HepG2 (cell line): ENCODE results near the gene EYA4. TPM values are rescaled to one million over a fixed set of nuclear protein-coding genes. Genes with fewer than 3 reads are reported as not detected.
A peak's percentile ranks its signal among the peaks of the same experiment; 100 is the strongest.

ENCODE experiments used
- ATAC-seq: fragments of 200-7000 bp; cut with Tn5 transposase; 3 replicates; pipeline ENCODE4 v1.9.1; 2020; ENCODE audit warnings: mild to moderate bottlenecking, moderate library complexity
- BruUV-seq: library from RNA; stranded (reverse); fragments of 400-500 nt; replicated peaks from 2 replicates; lab custom pipeline; 2021; lab: Mats Ljungman, UMichigan
- CTCF ChIA-PET: fragments of 300-600 bp; formaldehyde crosslinking; extraction: SDS; loops from one replicate; lab custom pipeline; 2021; ENCODE audit warnings: low total read pairs, inconsistent platforms, low intra/inter-chr PET ratio; lab: Yijun Ruan, JAX
- POLR2A ChIA-PET: fragments of 350-600 bp; sonication (Branson Sonifier 250); formaldehyde crosslinking; loops from one replicate; lab custom pipeline; 2020; ENCODE audit warnings: antibody characterized with exemption, inconsistent platforms; lab: Yijun Ruan, JAX
- DNase-seq: peaks from one replicate; pipeline ENCODE4 v3.0.0-alpha.2; 2015; ENCODE audit warnings: low spot score
- FAIRE-seq: peaks from 3 replicates; lab custom pipeline; 2011; peaks lifted over from hg19 to GRCh38; lab: Jason Lieb, UNC
- H2AFZ ChIP-seq: one replicate; pipeline ENCODE4 v1.6.1; 2011; ENCODE audit warnings: low read length, inconsistent platforms
- H3K27ac ChIP-seq: fragments of 300-600 bp; 3 replicates; pipeline ENCODE4 v1.8.0; 2011; ENCODE audit warnings: mixed run types, mild to moderate bottlenecking, mixed read lengths, low read length, inconsistent platforms; ENCODE audit not compliant: insufficient read depth; ENCODE audit errors: extremely low read length
- H3K27me3 ChIP-seq, 2 experiments: fragments of 200-600 bp in 1 of 2; 2 replicates in 1 of 2; 3 replicates in 1 of 2; pipeline versions ENCODE4 v1.6.0 to v1.8.0; 2011; ENCODE audit warnings: low read length in 2 of 2, mild to moderate bottlenecking in 2 of 2, moderate library complexity in 2 of 2, inconsistent platforms in 1 of 2; ENCODE audit not compliant: insufficient read depth in 2 of 2, control insufficient read depth in 1 of 2
- H3K36me3 ChIP-seq, 2 experiments: fragments of 200-600 bp in 1 of 2; replicated peaks in 1 of 2; 2 replicates in 1 of 2; 3 replicates in 1 of 2; pipeline versions ENCODE4 v1.5.1 to v1.8.0; 2011; ENCODE audit warnings: low read length in 2 of 2, inconsistent platforms in 1 of 2; ENCODE audit not compliant: insufficient read depth in 2 of 2, control insufficient read depth in 1 of 2
- H3K4me1 ChIP-seq: 2 replicates; pipeline ENCODE4 v1.5.1; 2012; ENCODE audit warnings: low read length, inconsistent platforms; ENCODE audit not compliant: insufficient read depth
- H3K4me2 ChIP-seq: 2 replicates; pipeline ENCODE4 v1.6.0; 2011; ENCODE audit warnings: low read depth, low read length, inconsistent platforms
- H3K4me3 ChIP-seq, 3 experiments: fragments of 200-600 bp in 1 of 3; sonication (generic), shearing (Covaris generic) in 1 of 3; replicated peaks in 1 of 3; 2 replicates each; pipeline ENCODE4 v1.5.1; 2011 to 2016; ENCODE audit warnings: low read length in 3 of 3, inconsistent platforms in 2 of 3, low read depth in 2 of 3, mild to moderate bottlenecking in 2 of 3, control low read depth in 1 of 3, mixed read lengths in 1 of 3; ENCODE audit not compliant: insufficient read depth in 1 of 3
- H3K79me2 ChIP-seq: one replicate; pipeline ENCODE4 v1.6.1; 2011; ENCODE audit warnings: low read length, inconsistent platforms; ENCODE audit not compliant: insufficient read depth
- H3K9ac ChIP-seq: 2 replicates; pipeline ENCODE4 v1.6.0; 2011; ENCODE audit warnings: mild to moderate bottlenecking, low read depth, low read length, inconsistent platforms; ENCODE audit not compliant: insufficient read depth
- H3K9me3 ChIP-seq: 2 replicates; pipeline ENCODE4 v1.5.1; 2012; ENCODE audit warnings: mild to moderate bottlenecking, low read length
- H4K20me1 ChIP-seq: 2 replicates; pipeline ENCODE4 v1.6.0; 2011; ENCODE audit warnings: inconsistent platforms, mild to moderate bottlenecking, low read length, moderate library complexity; ENCODE audit not compliant: insufficient read depth
- ADNP ChIP-seq: sonication (generic); formaldehyde crosslinking; IDR thresholded peaks from 2 replicates; pipeline ENCODE4 v1.4.0; 2020; ENCODE audit warnings: missing genetic modification reagents
- ATF7 ChIP-seq, 2 experiments: fragments of 450-650 bp in 1 of 2; sonication (generic) in 1 of 2; formaldehyde crosslinking in 1 of 2; IDR thresholded peaks; 2 replicates each; pipeline versions ENCODE4 v1.4.0 to v1.6.1; 2016 to 2020; ENCODE audit warnings: antibody characterized with exemption in 1 of 2, mild to moderate bottlenecking in 1 of 2, missing genetic modification reagents in 1 of 2
- ATF7-NPFF ChIP-seq: sonication (generic); formaldehyde crosslinking; IDR thresholded peaks from 2 replicates; pipeline ENCODE4 v1.8.1; 2023; ENCODE audit warnings: mild to moderate bottlenecking, low read depth, missing genetic modification reagents, moderate library complexity
- CREB1 ChIP-seq, 2 experiments: fragments of 450-650 bp in 1 of 2; IDR thresholded peaks; 2 replicates each; pipeline ENCODE4 v1.6.1; 2016 to 2017; ENCODE audit warnings: control low read depth in 1 of 2, mild to moderate bottlenecking in 1 of 2, missing compliant biosample characterization in 1 of 2, missing genetic modification characterization in 1 of 2
- DR1 ChIP-seq: sonication (generic); formaldehyde crosslinking; IDR thresholded peaks from 2 replicates; pipeline ENCODE4 v1.8.0; 2021; ENCODE audit warnings: mild to moderate bottlenecking, missing genetic modification reagents, inconsistent platforms
- EEA1 ChIP-seq: sonication (generic); formaldehyde crosslinking; IDR thresholded peaks from 2 replicates; pipeline ENCODE4 v1.5.1; 2020; ENCODE audit warnings: mild to moderate bottlenecking, missing genetic modification reagents, borderline replicate concordance
- EHMT2 ChIP-seq: fragments of 200-600 bp; sonication (generic); IDR thresholded peaks from 2 replicates; pipeline ENCODE4 v1.7.0; 2017; ENCODE audit warnings: antibody characterized with exemption, low read depth, low read length, borderline replicate concordance
- ETV6 ChIP-seq: sonication (generic); formaldehyde crosslinking; conservative IDR thresholded peaks from 2 replicates; pipeline ENCODE4 v1.4.0; 2020; ENCODE audit warnings: missing genetic modification reagents
- KAT8 ChIP-seq: IDR thresholded peaks from 2 replicates; pipeline ENCODE4 v1.6.1; 2016; ENCODE audit warnings: missing genetic modification reagents, missing compliant biosample characterization
- NCOR1 ChIP-seq: fragments of 200-600 bp; sonication (generic); IDR thresholded peaks from 2 replicates; pipeline ENCODE4 v1.7.0; 2017; ENCODE audit warnings: antibody characterized with exemption, low read length, borderline replicate concordance
- TCF7L2 ChIP-seq: IDR thresholded peaks from 2 replicates; pipeline ENCODE4 v1.6.1; 2011; ENCODE audit warnings: mild to moderate bottlenecking, low read depth, low read length, moderate library complexity
- TSC22D2 ChIP-seq: sonication (generic); formaldehyde crosslinking; IDR thresholded peaks from 2 replicates; pipeline ENCODE4 v1.5.1; 2020; ENCODE audit warnings: missing genetic modification reagents, mild to moderate bottlenecking, borderline replicate concordance
- ZFX ChIP-seq: sonication (generic); formaldehyde crosslinking; IDR thresholded peaks from 2 replicates; pipeline ENCODE4 v1.4.0; 2020; ENCODE audit warnings: mild to moderate bottlenecking, low read depth, missing genetic modification reagents, moderate library complexity
- WGBS: methylation state at CpG from one replicate; pipeline ENCODE4 v1.1.6; 2017; ENCODE audit warnings: low lambda C conversion rate; 5-methylcytosine and 5-hydroxymethylcytosine counted together
- in situ Hi-C: cut with HindIII; loops from 2 replicates; pipeline ENCODE4 v1.10.0; 2017; ENCODE audit warnings: low pct_unique_long_range_greater_than_20kb; ENCODE audit not compliant: extremely low pct_ligation_motif_present
- intact Hi-C: fragments of 100-400 bp; cut with micrococcal nuclease; formaldehyde crosslinking; loops from one replicate; pipeline ENCODE4 v1.10.0; 2022; ENCODE audit not compliant: unreplicated experiment
- polyA plus RNA-seq, 8 experiments: library from polyadenylated mRNA; depleted of rRNA in 3 of 8; stranded (reverse) in 7 of 8; unstranded in 1 of 8; fragments of >200 nt; fragmentation: Illumina TruSeq in 4 of 8; extraction: Trizol in 4 of 8; gene quantifications; 2 replicates each; pipeline versions ENCODE4 v1.2.1 to v1.2.3, GENCODE V29; 2011 to 2016; ENCODE audit warnings: low read depth in 4 of 8, missing spikeins in 1 of 8, mixed read lengths in 1 of 8; ENCODE audit not compliant: insufficient read depth in 1 of 8
- total RNA-seq, 5 experiments: library from RNA; depleted of rRNA; stranded (reverse); fragments of >200 nt; fragmentation: Illumina TruSeq; extraction: Trizol; gene quantifications; 2 replicates each; pipeline ENCODE4 v1.2.3, GENCODE V29; 2016; ENCODE audit warnings: low read depth in 1 of 5

The EYA4 gene
- total and polyA plus RNA-seq, 2 of the 13 experiments (the other 11 are each of a cell fraction or from before 2014, with no cell fraction given): not detected

DNA sequence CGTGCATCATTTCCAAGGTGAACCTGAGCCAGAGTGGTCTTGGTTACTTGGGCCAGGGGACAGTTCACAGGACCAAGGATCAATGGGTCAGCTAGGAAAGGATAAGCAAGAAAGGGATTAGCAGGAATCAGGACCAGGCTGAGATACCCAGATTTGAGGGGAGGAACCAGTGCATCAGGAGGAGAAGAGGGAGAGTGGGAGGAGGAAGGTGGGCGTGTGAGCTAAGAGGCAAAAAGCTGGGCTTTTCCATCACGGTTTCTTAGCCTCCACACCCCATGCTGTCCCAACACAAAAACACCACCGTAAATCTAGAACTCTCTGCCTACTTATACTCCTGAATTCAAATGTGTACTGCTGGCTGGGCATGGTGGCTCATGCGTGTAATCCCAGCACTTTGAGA is 27.5 kb downstream of the EYA4 start:
- Histone ChIP-seq H3K36me3 (no peaks in the 10 kb centered on the region), H3K9me3 (no peaks in the 10 kb centered on the region), H3K79me2 (no peaks in the 10 kb centered on the region), H3K27me3 (no peaks in the 10 kb centered on the region), H3K4me3 (no peak overlapping the region), H3K4me1 (no peaks in the 10 kb centered on the region), H4K20me1 (no peaks in the 10 kb centered on the region), H3K9ac (no peak overlapping the region), H2AFZ (no peak overlapping the region), H3K4me2 (no peak overlapping the region), H3K27ac (no peak overlapping the region)
- TF ChIP-seq ADNP (CRISPR knock-in tag) (no peak), DR1 (CRISPR knock-in tag) (no peak), TSC22D2 (CRISPR knock-in tag) (no peak)
- no TSS peak for BruUV-seq
- ChIA-PET POLR2A (no interaction called here), CTCF (no interaction called here)
- in situ Hi-C loops: no loop called here
- 7% methylated on average over 5 of the region's 5 CpGs for WGBS
- ATAC-seq (no peak), DNase-seq (no peak), FAIRE-seq (no peak)
- intact Hi-C loops: no loop called here

- Histone ChIP-seq H3K36me3 (no peaks in the 10 kb centered on the region), H3K27me3 (no peaks in the 10 kb centered on the region), H3K79me2 (no peaks in the 10 kb centered on the region), H4K20me1 (no peaks in the 10 kb centered on the region), H2AFZ (no peak overlapping the region), H3K9ac (no peak overlapping the region), H3K4me2 (no peak overlapping the region), H3K27ac (no peak overlapping the region), H3K4me1 (no peaks in the 10 kb centered on the region), H3K9me3 (no peaks in the 10 kb centered on the region), H3K4me3 (no peak overlapping the region)
- no TSS peak for BruUV-seq
- intact Hi-C loops (no loop called here), in situ Hi-C loops (no loop called here)
- 12% methylated on average over 4 of the region's 4 CpGs for WGBS
- DNase-seq (no peak), FAIRE-seq (no peak), ATAC-seq (no peak)
- CTCF ChIA-PET: no interaction called here
- no peak for TF ChIP-seq EHMT2
- no peak for TF ChIP-seq TCF7L2
- no peak for TF ChIP-seq ATF7-NPFF (CRISPR knock-in tag)
- TF ChIP-seq ZFX (CRISPR knock-in tag): no peak
- TF ChIP-seq NCOR1: no peak
- TF ChIP-seq KAT8: no peak
- peak; percentile 57 for TF ChIP-seq ATF7 (IDR thresholded peaks at IDR 0.05)
- TF ChIP-seq ATF7 (CRISPR knock-in tag; IDR thresholded peaks at IDR 0.05): no peak
- peak; percentile 21; the same call in 1 of the 2 replicates for TF ChIP-seq CREB1 (IDR thresholded peaks at IDR 0.05)
- no peak for TF ChIP-seq CREB1 (CRISPR knock-in tag; IDR thresholded peaks at IDR 0.05)
- TF ChIP-seq ETV6: no peak
- no peak for TF ChIP-seq EEA1 (CRISPR knock-in tag)
- POLR2A ChIA-PET: no interaction called here
These were observed 33.7 kb downstream of the EYA4 start for GRCh38 chr6:133274813-133275212.
